HEK293 (cell line): ENCODE results near the gene NR1H3.

Experiments
- CTCF ChIA-PET: fragments of 350-600 bp; formaldehyde crosslinking; extraction: SDS; loops from one replicate; lab custom pipeline; 2021; ENCODE audit warnings: antibody characterized with exemption; lab: Yijun Ruan, JAX
- POLR2A ChIA-PET: fragments of 300-600 bp; formaldehyde crosslinking; extraction: SDS; loops from one replicate; lab custom pipeline; 2020; ENCODE audit warnings: antibody characterized with exemption, inconsistent platforms; lab: Yijun Ruan, JAX
- H3K27ac ChIP-seq: fragments of 200-500 bp; sonication (Bioruptor generic); 2 replicates; pipeline ENCODE4 v1.5.1; 2014; ENCODE audit warnings: low read depth, low read length, control low read depth, inconsistent platforms; ENCODE audit errors: extremely low read depth
- H3K36me3 ChIP-seq, 2 experiments: fragments of 200-500 bp in 1 of 2; sonication (Bioruptor generic) in 1 of 2; 1 replicate in 1 of 2; 2 replicates in 1 of 2; pipeline ENCODE4 v1.5.1; 2014 to 2017; ENCODE audit warnings: inconsistent platforms in 2 of 2, low read length in 2 of 2; ENCODE audit not compliant: control insufficient read depth in 2 of 2, insufficient read depth in 1 of 2
- H3K4me1 ChIP-seq: fragments of 200-500 bp; sonication (Bioruptor generic); 2 replicates; pipeline ENCODE4 v1.5.1; 2014; ENCODE audit warnings: mild to moderate bottlenecking, low read length, inconsistent platforms; ENCODE audit not compliant: control insufficient read depth, insufficient read depth
- H3K4me3 ChIP-seq: 2 replicates; pipeline ENCODE4 v1.5.1; 2011; ENCODE audit warnings: low read depth, mild to moderate bottlenecking, control low read depth, low read length, moderate library complexity
- H3K9me3 ChIP-seq: fragments of 200-500 bp; sonication (Bioruptor generic); 2 replicates; pipeline ENCODE4 v1.5.1; 2014; ENCODE audit warnings: low read depth, low read length, inconsistent platforms; ENCODE audit not compliant: control insufficient read depth, insufficient read depth
- BCL11B ChIP-seq: fragments of 450-650 bp; formaldehyde crosslinking; IDR thresholded peaks from 2 replicates; pipeline ENCODE4 v1.5.1; 2016; ENCODE audit warnings: low read depth, missing biosample characterization, missing genetic modification characterization
- KLF16 ChIP-seq: fragments of 450-650 bp; formaldehyde crosslinking; IDR thresholded peaks from 2 replicates; pipeline ENCODE4 v1.5.1; 2017; ENCODE audit warnings: missing biosample characterization, missing genetic modification characterization
- TCF7L2 ChIP-seq: IDR thresholded peaks from 2 replicates; pipeline ENCODE4 v1.6.1; 2011; ENCODE audit warnings: low read depth, mild to moderate bottlenecking, inconsistent platforms, low read length, moderate library complexity, borderline replicate concordance
- YY2 ChIP-seq: fragments of 450-650 bp; formaldehyde crosslinking; IDR thresholded peaks from 2 replicates; pipeline ENCODE4 v1.5.1; 2016; ENCODE audit warnings: missing biosample characterization, missing genetic modification characterization
- ZBTB8A ChIP-seq: fragments of 450-650 bp; formaldehyde crosslinking; IDR thresholded peaks from 2 replicates; pipeline ENCODE4 v1.5.1; 2016; ENCODE audit warnings: missing biosample characterization, missing genetic modification characterization
- ZNF10 ChIP-seq: fragments of 450-650 bp; formaldehyde crosslinking; IDR thresholded peaks from 2 replicates; pipeline ENCODE4 v1.5.1; 2017; ENCODE audit warnings: missing biosample characterization, missing genetic modification characterization
- ZNF112 ChIP-seq: fragments of 450-650 bp; formaldehyde crosslinking; IDR thresholded peaks from 2 replicates; pipeline ENCODE4 v1.5.0; 2017; ENCODE audit warnings: missing biosample characterization, missing genetic modification characterization
- ZNF174 ChIP-seq: fragments of 450-650 bp; formaldehyde crosslinking; IDR thresholded peaks from 2 replicates; pipeline ENCODE4 v1.5.0; 2017; ENCODE audit warnings: missing biosample characterization, mild to moderate bottlenecking, missing genetic modification characterization
- ZNF311 ChIP-seq: fragments of 450-650 bp; formaldehyde crosslinking; IDR thresholded peaks from 2 replicates; pipeline ENCODE4 v1.5.1; 2017; ENCODE audit warnings: missing biosample characterization, missing genetic modification characterization, borderline replicate concordance
- ZNF354C ChIP-seq: fragments of 450-650 bp; formaldehyde crosslinking; IDR thresholded peaks from 2 replicates; pipeline ENCODE4 v1.5.1; 2016; ENCODE audit warnings: missing biosample characterization, missing genetic modification characterization, low read depth, borderline replicate concordance
- ZNF48 ChIP-seq: fragments of 450-650 bp; formaldehyde crosslinking; IDR thresholded peaks from 2 replicates; pipeline ENCODE4 v1.5.1; 2016; ENCODE audit warnings: missing biosample characterization, missing genetic modification characterization
- ZNF510 ChIP-seq: fragments of 450-650 bp; formaldehyde crosslinking; IDR thresholded peaks from 2 replicates; pipeline ENCODE4 v1.5.1; 2018; ENCODE audit warnings: mild to moderate bottlenecking, missing genetic modification characterization, missing biosample characterization; ENCODE audit not compliant: insufficient replicate concordance
- ZNF558 ChIP-seq: fragments of 450-650 bp; formaldehyde crosslinking; IDR thresholded peaks from 2 replicates; pipeline ENCODE4 v1.5.1; 2016; ENCODE audit warnings: missing biosample characterization, missing genetic modification characterization
- ZNF621 ChIP-seq: fragments of 450-650 bp; formaldehyde crosslinking; IDR thresholded peaks from 2 replicates; pipeline ENCODE4 v1.5.1; 2017; ENCODE audit warnings: missing biosample characterization, missing genetic modification characterization
- ZNF624 ChIP-seq: fragments of 450-650 bp; formaldehyde crosslinking; IDR thresholded peaks from 2 replicates; pipeline ENCODE4 v1.5.1; 2017; ENCODE audit warnings: missing biosample characterization, missing genetic modification characterization
- ZNF785 ChIP-seq: fragments of 450-650 bp; formaldehyde crosslinking; IDR thresholded peaks from 2 replicates; pipeline ENCODE4 v1.5.1; 2016; ENCODE audit warnings: missing biosample characterization, missing genetic modification characterization
- ZNF791 ChIP-seq: fragments of 450-650 bp; formaldehyde crosslinking; IDR thresholded peaks from 2 replicates; pipeline ENCODE4 v1.5.1; 2016; ENCODE audit warnings: missing biosample characterization, missing genetic modification characterization
- ZSCAN23 ChIP-seq: fragments of 450-650 bp; formaldehyde crosslinking; IDR thresholded peaks from 2 replicates; pipeline ENCODE4 v1.5.1; 2016; ENCODE audit warnings: missing biosample characterization, missing genetic modification characterization
- TF ChIP-seq, protein P1 (sequence below): fragments of 450-650 bp; formaldehyde crosslinking; IDR thresholded peaks from 2 replicates; pipeline ENCODE4 v1.5.1; 2016; ENCODE audit warnings: missing biosample characterization, missing genetic modification characterization
- TF ChIP-seq, protein P2 (sequence below): fragments of 450-650 bp; formaldehyde crosslinking; IDR thresholded peaks from 2 replicates; pipeline ENCODE4 v1.5.1; 2016; ENCODE audit warnings: missing biosample characterization, missing genetic modification characterization, low read depth

Gene NR1H3

GRCh38 chr11:47276923-47277322 is 19.1 kb downstream of the NR1H3 start (continued):
- TF ChIP-seq ZBTB8A (tag by site-specific recombination) (no peak), ZNF10 (tag by site-specific recombination) (no peak), ZNF785 (tag by site-specific recombination) (no peak), ZNF791 (tag by site-specific recombination) (no peak), TCF7L2 (no peak), ZNF624 (tag by site-specific recombination) (no peak), ZSCAN23 (tag by site-specific recombination) (no peak), BCL11B (tag by site-specific recombination) (no peak), ZNF311 (tag by site-specific recombination) (no peak)
- TF ChIP-seq, protein P1, sequence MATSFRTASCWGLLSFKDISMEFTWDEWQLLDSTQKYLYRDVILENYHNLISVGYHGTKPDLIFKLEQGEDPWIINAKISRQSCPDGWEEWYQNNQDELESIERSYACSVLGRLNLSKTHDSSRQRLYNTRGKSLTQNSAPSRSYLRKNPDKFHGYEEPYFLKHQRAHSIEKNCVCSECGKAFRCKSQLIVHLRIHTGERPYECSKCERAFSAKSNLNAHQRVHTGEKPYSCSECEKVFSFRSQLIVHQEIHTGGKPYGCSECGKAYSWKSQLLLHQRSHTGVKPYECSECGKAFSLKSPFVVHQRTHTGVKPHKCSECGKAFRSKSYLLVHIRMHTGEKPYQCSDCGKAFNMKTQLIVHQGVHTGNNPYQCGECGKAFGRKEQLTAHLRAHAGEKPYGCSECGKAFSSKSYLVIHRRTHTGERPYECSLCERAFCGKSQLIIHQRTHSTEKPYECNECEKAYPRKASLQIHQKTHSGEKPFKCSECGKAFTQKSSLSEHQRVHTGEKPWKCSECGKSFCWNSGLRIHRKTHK (tag by site-specific recombination) = no peak
- TF ChIP-seq, protein P2, sequence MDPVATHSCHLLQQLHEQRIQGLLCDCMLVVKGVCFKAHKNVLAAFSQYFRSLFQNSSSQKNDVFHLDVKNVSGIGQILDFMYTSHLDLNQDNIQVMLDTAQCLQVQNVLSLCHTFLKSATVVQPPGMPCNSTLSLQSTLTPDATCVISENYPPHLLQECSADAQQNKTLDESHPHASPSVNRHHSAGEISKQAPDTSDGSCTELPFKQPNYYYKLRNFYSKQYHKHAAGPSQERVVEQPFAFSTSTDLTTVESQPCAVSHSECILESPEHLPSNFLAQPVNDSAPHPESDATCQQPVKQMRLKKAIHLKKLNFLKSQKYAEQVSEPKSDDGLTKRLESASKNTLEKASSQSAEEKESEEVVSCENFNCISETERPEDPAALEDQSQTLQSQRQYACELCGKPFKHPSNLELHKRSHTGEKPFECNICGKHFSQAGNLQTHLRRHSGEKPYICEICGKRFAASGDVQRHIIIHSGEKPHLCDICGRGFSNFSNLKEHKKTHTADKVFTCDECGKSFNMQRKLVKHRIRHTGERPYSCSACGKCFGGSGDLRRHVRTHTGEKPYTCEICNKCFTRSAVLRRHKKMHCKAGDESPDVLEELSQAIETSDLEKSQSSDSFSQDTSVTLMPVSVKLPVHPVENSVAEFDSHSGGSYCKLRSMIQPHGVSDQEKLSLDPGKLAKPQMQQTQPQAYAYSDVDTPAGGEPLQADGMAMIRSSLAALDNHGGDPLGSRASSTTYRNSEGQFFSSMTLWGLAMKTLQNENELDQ (tag by site-specific recombination) = no peak

- CTCF ChIA-PET = no interaction called here
- POLR2A ChIA-PET = no interaction called here
- Histone ChIP-seq H3K36me3 (peaks cover 9 to 87% of the 10 kb centered on the region in 2 experiments; a peak in 2 of 3 replicates), H3K4me3 (no peak overlapping the region), H3K4me1 (no peaks in the 10 kb centered on the region), H3K27ac (no peak overlapping the region), H3K9me3 (no peaks in the 10 kb centered on the region)
- no peak for TF ChIP-seq ZNF48
Observed at GRCh38 chr11:47278058-47278457, 20.3 kb downstream of the NR1H3 start.

GRCh38 chr11:47278769-47279168 is 21.0 kb downstream of the NR1H3 start:
- H3K4me3 ChIP-seq = no peak overlapping the region
- no peaks in the 10 kb centered on the region for H3K9me3 ChIP-seq
- no peak overlapping the region for H3K27ac ChIP-seq
- TF ChIP-seq YY2 (no peak), ZNF174 (tag by site-specific recombination) (no peak), ZNF112 (tag by site-specific recombination) (no peak), KLF16 (tag by site-specific recombination) (no peak), ZNF621 (no peak), ZNF510 (tag by site-specific recombination) (no peak), ZNF354C (no peak), ZNF558 (no peak)
- H3K4me1 ChIP-seq = no peaks in the 10 kb centered on the region
- H3K36me3 ChIP-seq = peaks cover 10 to 87% of the 10 kb centered on the region in 2 experiments; a peak in 2 of 3 replicates
- CTCF ChIA-PET = interaction anchor here (0.5 kb wide), 1 partner anchor 21 kb away, joined by 5 read pairs; the partner anchor contains the start of gene NR1H3
- POLR2A ChIA-PET = no interaction called here
